ENCODE data around the gene SIPA1L3.

Gene SIPA1L3

GRCh38 chr19:38111898-38112297, 204.9 kb downstream of the SIPA1L3 start:
- H3K4me3 ChIP-seq (replicated peaks in 1 of 2; ENCODE audit: low read depth in 2 of 2, low read length in 2 of 2) = no peak overlapping the region
- DNase-seq (ENCODE audit: low read depth in 2 of 2) = no peak
- TF ChIP-seq, protein P1, sequence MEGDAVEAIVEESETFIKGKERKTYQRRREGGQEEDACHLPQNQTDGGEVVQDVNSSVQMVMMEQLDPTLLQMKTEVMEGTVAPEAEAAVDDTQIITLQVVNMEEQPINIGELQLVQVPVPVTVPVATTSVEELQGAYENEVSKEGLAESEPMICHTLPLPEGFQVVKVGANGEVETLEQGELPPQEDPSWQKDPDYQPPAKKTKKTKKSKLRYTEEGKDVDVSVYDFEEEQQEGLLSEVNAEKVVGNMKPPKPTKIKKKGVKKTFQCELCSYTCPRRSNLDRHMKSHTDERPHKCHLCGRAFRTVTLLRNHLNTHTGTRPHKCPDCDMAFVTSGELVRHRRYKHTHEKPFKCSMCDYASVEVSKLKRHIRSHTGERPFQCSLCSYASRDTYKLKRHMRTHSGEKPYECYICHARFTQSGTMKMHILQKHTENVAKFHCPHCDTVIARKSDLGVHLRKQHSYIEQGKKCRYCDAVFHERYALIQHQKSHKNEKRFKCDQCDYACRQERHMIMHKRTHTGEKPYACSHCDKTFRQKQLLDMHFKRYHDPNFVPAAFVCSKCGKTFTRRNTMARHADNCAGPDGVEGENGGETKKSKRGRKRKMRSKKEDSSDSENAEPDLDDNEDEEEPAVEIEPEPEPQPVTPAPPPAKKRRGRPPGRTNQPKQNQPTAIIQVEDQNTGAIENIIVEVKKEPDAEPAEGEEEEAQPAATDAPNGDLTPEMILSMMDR (IDR thresholded peaks at IDR 0.05; ENCODE audit: low read depth, low read length) = no peak

- TF ChIP-seq, protein P1 (IDR thresholded peaks at IDR 0.05; ENCODE audit: low read depth, low read length) = no peak
- DNase-seq (ENCODE audit: low read depth in 2 of 2) = no peak
- H3K4me3 ChIP-seq (replicated peaks in 1 of 2; ENCODE audit: low read depth in 2 of 2, low read length in 2 of 2) = no peak overlapping the region
Measured at GRCh38 chr19:38114651-38115050, 207.6 kb downstream of the SIPA1L3 start.

DNA sequence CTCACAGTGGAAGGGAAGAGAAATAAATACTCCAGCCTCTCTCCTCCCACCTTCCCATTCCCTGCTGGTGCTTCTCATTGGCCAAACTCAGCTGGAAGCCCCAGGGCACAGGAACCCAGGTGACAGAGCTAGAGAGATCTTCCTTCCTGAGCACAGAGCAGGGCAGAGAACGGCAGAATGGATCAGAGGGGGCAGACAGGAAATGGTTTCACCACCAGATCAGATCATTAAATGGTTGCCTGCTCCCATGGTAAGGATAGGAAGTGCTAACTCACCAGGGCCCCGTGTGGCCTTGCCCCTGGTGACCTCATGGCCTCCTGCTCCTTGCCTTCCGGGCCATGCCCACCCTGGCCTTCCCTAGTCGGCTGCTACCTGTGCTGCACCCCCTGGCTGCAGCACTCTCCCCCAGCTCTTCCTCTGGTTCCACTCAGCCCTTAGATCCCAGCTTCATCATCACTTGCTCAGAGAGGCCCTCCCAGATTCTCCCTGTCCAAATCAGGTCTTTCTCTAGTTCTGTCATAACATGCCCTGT, 208.3 kb downstream of the SIPA1L3 start:
- TF ChIP-seq, protein P1 (IDR thresholded peaks at IDR 0.05; ENCODE audit: low read depth, low read length) = no peak
- DNase-seq (ENCODE audit: low read depth in 2 of 2) = no peak
- no peak overlapping the region for H3K4me3 ChIP-seq (replicated peaks in 1 of 2; ENCODE audit: low read depth in 2 of 2, low read length in 2 of 2)

GRCh38 chr19:38118176-38118575, 211.2 kb downstream of the SIPA1L3 start:
- no peak overlapping the region for H3K4me3 ChIP-seq (replicated peaks in 1 of 2; ENCODE audit: low read depth in 2 of 2, low read length in 2 of 2)
- DNase-seq (ENCODE audit: low read depth in 2 of 2) = no peak
- TF ChIP-seq, protein P1 (IDR thresholded peaks at IDR 0.05; ENCODE audit: low read depth, low read length) = no peak

DNA sequence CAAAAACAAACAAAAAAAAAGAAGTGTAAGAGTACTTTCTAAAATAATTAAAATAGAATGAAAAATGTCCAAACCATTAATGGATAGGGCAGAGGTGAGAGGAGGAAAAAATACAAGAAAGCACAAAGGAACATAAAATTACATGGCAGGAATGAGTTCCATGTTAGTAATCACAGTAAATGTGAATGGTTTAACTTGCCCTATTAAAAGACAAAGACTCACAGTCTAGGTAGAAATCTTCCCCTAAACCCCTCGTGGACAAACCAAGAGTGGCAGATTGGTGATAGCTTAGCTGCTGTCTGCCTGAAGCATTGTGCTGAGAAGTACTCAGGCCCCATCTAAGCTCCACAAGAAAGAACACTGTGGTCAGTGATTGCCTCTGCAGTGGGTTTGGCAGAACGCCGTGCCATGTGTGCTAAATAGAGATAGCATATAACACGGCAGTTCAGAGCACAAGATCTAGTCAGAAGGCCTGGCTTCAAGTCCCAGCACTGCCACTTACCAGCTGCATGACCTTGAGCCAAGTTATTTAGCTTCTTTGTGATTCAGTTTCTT, 213.5 kb downstream of the SIPA1L3 start:
- TF ChIP-seq, protein P1 (IDR thresholded peaks at IDR 0.05; ENCODE audit: low read depth, low read length) = no peak
- no peak overlapping the region for H3K4me3 ChIP-seq (replicated peaks in 1 of 2; ENCODE audit: low read depth in 2 of 2, low read length in 2 of 2)
- no peak for DNase-seq (ENCODE audit: low read depth in 2 of 2)

- no peak overlapping the region for H3K4me3 ChIP-seq (replicated peaks in 1 of 2; ENCODE audit: low read depth in 2 of 2, low read length in 2 of 2)
- DNase-seq (ENCODE audit: low read depth in 2 of 2) = no peak
- TF ChIP-seq, protein P1 (IDR thresholded peaks at IDR 0.05; ENCODE audit: low read depth, low read length) = no peak
Measured at GRCh38 chr19:38122402-38123093, 215.5 kb downstream of the SIPA1L3 start.

All from cardiac fibroblast (primary cell).